Measurements from ENCODE around the gene EVA1A.

The EVA1A gene

GRCh38 chr2:75589391-75590105 is 28.8 kb upstream of the EVA1A start:
- no peak for DNase-seq (ENCODE audit: low read depth in 2 of 2)

- DNase-seq (ENCODE audit: low read depth in 2 of 2): no peak
These were observed 27.3 kb upstream of the EVA1A start for GRCh38 chr2:75587954-75588587.

GRCh38 chr2:75586971-75587370 is 26.2 kb upstream of the EVA1A start:
- DNase-seq (ENCODE audit: low read depth in 2 of 2): no peak

GRCh38 chr2:75582840-75583239 is 22.1 kb upstream of the EVA1A start:
- no peak for DNase-seq (ENCODE audit: low read depth in 2 of 2)

- DNase-seq (ENCODE audit: low read depth in 2 of 2): no peak
These were observed 19.9 kb upstream of the EVA1A start for GRCh38 chr2:75580606-75581005.

GRCh38 chr2:75580156-75580555 is 19.4 kb upstream of the EVA1A start:
- DNase-seq (ENCODE audit: low read depth in 2 of 2): no peak

GRCh38 chr2:75579186-75579585 is 18.4 kb upstream of the EVA1A start:
- no peak for DNase-seq (ENCODE audit: low read depth in 2 of 2)

GRCh38 chr2:75577280-75577679 is 16.5 kb upstream of the EVA1A start:
- DNase-seq (ENCODE audit: low read depth in 2 of 2): no peak

GRCh38 chr2:75574106-75574505 is 13.4 kb upstream of the EVA1A start:
- no peak for DNase-seq (ENCODE audit: low read depth in 2 of 2)

- no peak for DNase-seq (ENCODE audit: low read depth in 2 of 2)
These were observed 12.6 kb upstream of the EVA1A start for GRCh38 chr2:75573145-75573878.

GRCh38 chr2:75571730-75572430 is 11.1 kb upstream of the EVA1A start:
- no peak for DNase-seq (ENCODE audit: low read depth in 2 of 2)

- no peak for DNase-seq (ENCODE audit: low read depth in 2 of 2)
These were observed 10.4 kb upstream of the EVA1A start for GRCh38 chr2:75570948-75571729.

- no peak for DNase-seq (ENCODE audit: low read depth in 2 of 2)
These were observed 9.5 kb upstream of the EVA1A start for GRCh38 chr2:75570024-75570947.

GRCh38 chr2:75569546-75569945 is 8.8 kb upstream of the EVA1A start:
- no peak for DNase-seq (ENCODE audit: low read depth in 2 of 2)

GRCh38 chr2:75568174-75568573 is 7.4 kb upstream of the EVA1A start:
- no peak for DNase-seq (ENCODE audit: low read depth in 2 of 2)

GRCh38 chr2:75565472-75566462 is 5.0 kb upstream of the EVA1A start:
- DNase-seq (ENCODE audit: low read depth in 2 of 2): no peak

GRCh38 chr2:75564713-75565359 is 4.1 kb upstream of the EVA1A start:
- DNase-seq (ENCODE audit: low read depth in 2 of 2): no peak

GRCh38 chr2:75564026-75564688 is 3.4 kb upstream of the EVA1A start:
- no peak for DNase-seq (ENCODE audit: low read depth in 2 of 2)
